Measurements from ENCODE around the gene TAS1R3.

- no peak for TF ChIP-seq POLR2A (IDR thresholded peaks at IDR 0.05)
- no peak for TF ChIP-seq CTCF (IDR thresholded peaks at IDR 0.05)
Measured at GRCh38 chr1:1296070-1297061, 34.7 kb upstream of the TAS1R3 start.

Data from lower leg skin (tissue), 3 donors.